GM23338 (cell line): ENCODE data around the gene GPI. TPM values are rescaled to one million over a fixed set of nuclear protein-coding genes. Genes with fewer than 3 reads are reported as not detected.

Experiments used
- ATAC-seq: fragments of 200-7000 bp; cut with Tn5 transposase; 3 replicates; pipeline ENCODE4 v1.9.1; 2020
- DNase-seq: peaks from one replicate; pipeline ENCODE4 v3.0.0-alpha.2; 2015; ENCODE audit warnings: low spot score
- H2AFZ ChIP-seq: fragments of 200-600 bp; sonication (generic); 2 replicates; pipeline ENCODE4 v1.8.0; 2016; ENCODE audit warnings: antibody characterized with exemption, mild to moderate bottlenecking, moderate library complexity
- H3F3A ChIP-seq: fragments of 200-600 bp; sonication (generic); replicated peaks from 2 replicates; pipeline ENCODE4 v1.8.0; 2017; ENCODE audit warnings: antibody characterized with exemption, mixed run types, low read depth
- H3K27ac ChIP-seq: fragments of 200-600 bp; sonication (generic); 2 replicates; pipeline ENCODE4 v1.6.1; 2016; ENCODE audit warnings: low read depth
- H3K27me3 ChIP-seq: fragments of 200-600 bp; sonication (generic); 2 replicates; pipeline ENCODE4 v1.8.0; 2016; ENCODE audit warnings: mild to moderate bottlenecking, mixed run types, moderate library complexity; ENCODE audit not compliant: insufficient read depth
- H3K36me3 ChIP-seq: fragments of 200-600 bp; sonication (generic); 2 replicates; pipeline ENCODE4 v1.8.0; 2016; ENCODE audit warnings: mild to moderate bottlenecking; ENCODE audit not compliant: insufficient read depth
- H3K4me1 ChIP-seq: fragments of 200-600 bp; sonication (generic); 2 replicates; pipeline ENCODE4 v1.8.0; 2016; ENCODE audit warnings: mild to moderate bottlenecking, moderate library complexity; ENCODE audit not compliant: insufficient read depth
- H3K4me2 ChIP-seq: fragments of 200-600 bp; sonication (generic); 2 replicates; pipeline ENCODE4 v1.7.1; 2017; ENCODE audit warnings: mixed run types
- H3K4me3 ChIP-seq: fragments of 200-600 bp; sonication (generic); 2 replicates; pipeline ENCODE4 v1.6.1; 2016; ENCODE audit warnings: mixed run types
- H3K79me2 ChIP-seq: fragments of 200-600 bp; sonication (generic); replicated peaks from 2 replicates; pipeline ENCODE4 v1.8.0; 2017; ENCODE audit warnings: mild to moderate bottlenecking; ENCODE audit not compliant: insufficient read depth
- H3K9me2 ChIP-seq: fragments of 200-600 bp; sonication (generic); 2 replicates; pipeline ENCODE4 v1.8.0; 2017; ENCODE audit not compliant: insufficient read depth
- H4K20me1 ChIP-seq: fragments of 200-600 bp; sonication (generic); replicated peaks from 2 replicates; pipeline ENCODE4 v1.8.0; 2017; ENCODE audit warnings: mild to moderate bottlenecking; ENCODE audit not compliant: insufficient read depth
- H3K27ac Mint-ChIP-seq: 2 replicates; pipeline ENCODE4 v1.8.0; 2020; ENCODE audit warnings: inconsistent platforms, mild to moderate bottlenecking, moderate library complexity, mixed read lengths
- H3K27me3 Mint-ChIP-seq: 3 replicates; pipeline ENCODE4 v1.8.0; 2022; ENCODE audit warnings: low read depth, mild to moderate bottlenecking, moderate library complexity, mixed read lengths, inconsistent platforms; ENCODE audit not compliant: insufficient read depth, poor library complexity
- H3K36me3 Mint-ChIP-seq: 3 replicates; pipeline ENCODE4 v1.8.0; 2021; ENCODE audit warnings: low read depth, mild to moderate bottlenecking, inconsistent platforms, moderate library complexity, mixed read lengths
- H3K4me1 Mint-ChIP-seq: 3 replicates; pipeline ENCODE4 v1.8.0; 2020; ENCODE audit warnings: mild to moderate bottlenecking, inconsistent platforms, mixed read lengths
- H3K4me3 Mint-ChIP-seq: 3 replicates; pipeline ENCODE4 v1.8.0; 2021; ENCODE audit warnings: moderate library complexity, mild to moderate bottlenecking, inconsistent platforms, mixed read lengths
- H3K9me3 Mint-ChIP-seq: 3 replicates; pipeline ENCODE4 v1.8.0; 2020; ENCODE audit warnings: moderate library complexity, mild to moderate bottlenecking, inconsistent platforms, mixed read lengths
- CREB1 ChIP-seq: fragments of 250-450 bp; sonication (Bioruptor Pico); IDR thresholded peaks from 2 replicates; pipeline ENCODE4 v1.5.0; 2020; ENCODE audit warnings: low read depth, mild to moderate bottlenecking, moderate library complexity
- CTCF ChIP-seq, 2 experiments: fragments of 200-600 bp in 1 of 2; sonication (generic) in 1 of 2; conservative IDR thresholded peaks; 2 replicates each; pipeline versions ENCODE4 v1.5.1 to v1.6.1; 2016 to 2017; ENCODE audit warnings: antibody characterized with exemption in 2 of 2, low read depth in 2 of 2, mild to moderate bottlenecking in 2 of 2, moderate library complexity in 1 of 2
- ETS1 ChIP-seq: IDR thresholded peaks from 2 replicates; pipeline ENCODE4 v1.6.1; 2016; ENCODE audit warnings: antibody characterized with exemption
- EZH2 ChIP-seq: fragments of 200-600 bp; sonication (generic); IDR thresholded peaks from one replicate; pipeline ENCODE4 v1.8.0; 2017; ENCODE audit warnings: antibody characterized with exemption, mild to moderate bottlenecking, low read depth; ENCODE audit not compliant: unreplicated experiment
- EZH2phosphoT487 ChIP-seq: fragments of 200-600 bp; sonication (generic); IDR thresholded peaks from one replicate; pipeline ENCODE4 v1.8.1; 2018; ENCODE audit warnings: antibody characterized with exemption; ENCODE audit not compliant: unreplicated experiment
- JUNB ChIP-seq: IDR thresholded peaks from one replicate; pipeline ENCODE4 v1.6.1; 2016; ENCODE audit warnings: antibody characterized with exemption; ENCODE audit not compliant: unreplicated experiment
- NANOG ChIP-seq: IDR thresholded peaks from 2 replicates; pipeline ENCODE4 v1.6.1; 2016; ENCODE audit warnings: antibody characterized with exemption, borderline replicate concordance
- POLR2AphosphoS5 ChIP-seq: IDR thresholded peaks from 2 replicates; pipeline ENCODE4 v1.6.1; 2016; ENCODE audit warnings: antibody characterized with exemption, low read depth
- REST ChIP-seq: IDR thresholded peaks from one replicate; pipeline ENCODE4 v1.6.1; 2018; ENCODE audit warnings: antibody characterized with exemption; ENCODE audit not compliant: unreplicated experiment
- STAT1 ChIP-seq: IDR thresholded peaks from one replicate; pipeline ENCODE4 v1.6.1; 2016; ENCODE audit warnings: antibody characterized with exemption; ENCODE audit not compliant: unreplicated experiment
- ZNF114 ChIP-seq: fragments of 250-450 bp; sonication (Bioruptor Pico); IDR thresholded peaks from 2 replicates; pipeline ENCODE4 v1.5.0; 2020; ENCODE audit warnings: mild to moderate bottlenecking, moderate library complexity
- ZNF331 ChIP-seq: fragments of 250-450 bp; sonication (Bioruptor Pico); IDR thresholded peaks from 2 replicates; pipeline ENCODE4 v1.5.0; 2020; ENCODE audit warnings: low read depth, mild to moderate bottlenecking, moderate library complexity
- polyA plus RNA-seq: library from polyadenylated mRNA; unstranded; fragments of >200 nt; fragmentation: Nextera tagmentation; extraction: Ambion mirVana; gene quantifications from 2 replicates; pipeline ENCODE4 v1.2.1, GENCODE V29; 2016
- total RNA-seq: library from RNA; depleted of rRNA; stranded (reverse); fragments of >200 nt; shearing (Covaris generic); gene quantifications from 2 replicates; pipeline ENCODE4 v1.2.3, GENCODE V29; 2014

The GPI gene
- total and polyA plus RNA-seq, 2 experiments from 2014 or later: 136 to 327 TPM

- TF ChIP-seq ETS1: no peak
- TF ChIP-seq CTCF (conservative IDR thresholded peaks at IDR 0.05; ENCODE audit: low read depth in 2 of 2): no peak
- no peak for TF ChIP-seq ZNF331 (CRISPR knock-in tag)
- no peak for TF ChIP-seq NANOG
- TF ChIP-seq JUNB: no peak
- TF ChIP-seq STAT1: no peak
- no peak for TF ChIP-seq REST
- no peak for TF ChIP-seq EZH2
- TF ChIP-seq ZNF114 (CRISPR knock-in tag): no peak
- TF ChIP-seq POLR2AphosphoS5: no peak
- no peak for TF ChIP-seq EZH2phosphoT487
- TF ChIP-seq CREB1 (CRISPR knock-in tag): no peak
Measured at GRCh38 chr19:34363930-34364329, 1.1 kb upstream of the GPI start (continued).

GRCh38 chr19:34364462-34364829 lies 550 bp upstream of the GPI start:
- ATAC-seq (no peak), DNase-seq (no peak)
- peaks cover 41% of the 10 kb centered on the region for H3K36me3 Mint-ChIP-seq
- Histone ChIP-seq H3K36me3 (peaks cover 25% of the 10 kb centered on the region), H3K9me2 (no peaks in the 10 kb centered on the region), H3K4me2 (peak overlapping the region; percentile 98), H3K27ac (no peak overlapping the region), H3K4me1 (peaks cover 13% of the 10 kb centered on the region), H2AFZ (peak overlapping the region; percentile 99), H3K79me2 (peaks cover 29% of the 10 kb centered on the region), H3K27me3 (no peaks in the 10 kb centered on the region), H3K4me3 (peak overlapping the region; percentile 96), H4K20me1 (peaks cover 22% of the 10 kb centered on the region), H3F3A (peaks cover 20% of the 10 kb centered on the region)
- H3K9me3 Mint-ChIP-seq: no peaks in the 10 kb centered on the region; the same call in 2 of the 3 replicates
- H3K27ac Mint-ChIP-seq: peak overlapping the region; percentile 40; the same call in 1 of the 2 replicates
- peaks cover 28% of the 10 kb centered on the region for H3K4me1 Mint-ChIP-seq
- H3K4me3 Mint-ChIP-seq: peak overlapping the region; percentile 96
- peaks cover 33% of the 10 kb centered on the region for H3K27me3 Mint-ChIP-seq
- no peak for TF ChIP-seq CTCF (conservative IDR thresholded peaks at IDR 0.05; ENCODE audit: low read depth in 2 of 2)
- no peak for TF ChIP-seq NANOG
